NK-92 (cell line): ENCODE results near the gene CCT8L2.
"Not testable (repeated sequence)": the region's sequence is repeated elsewhere in the genome, so short reads cannot be mapped to it uniquely, and the experiment has no call there.

Experiments used
- DNase-seq: peaks from one replicate; lab custom pipeline; 2025; ENCODE audit not compliant: unreplicated experiment; lab: John Stamatoyannopoulos, UW

CCT8L2 gene

DNA sequence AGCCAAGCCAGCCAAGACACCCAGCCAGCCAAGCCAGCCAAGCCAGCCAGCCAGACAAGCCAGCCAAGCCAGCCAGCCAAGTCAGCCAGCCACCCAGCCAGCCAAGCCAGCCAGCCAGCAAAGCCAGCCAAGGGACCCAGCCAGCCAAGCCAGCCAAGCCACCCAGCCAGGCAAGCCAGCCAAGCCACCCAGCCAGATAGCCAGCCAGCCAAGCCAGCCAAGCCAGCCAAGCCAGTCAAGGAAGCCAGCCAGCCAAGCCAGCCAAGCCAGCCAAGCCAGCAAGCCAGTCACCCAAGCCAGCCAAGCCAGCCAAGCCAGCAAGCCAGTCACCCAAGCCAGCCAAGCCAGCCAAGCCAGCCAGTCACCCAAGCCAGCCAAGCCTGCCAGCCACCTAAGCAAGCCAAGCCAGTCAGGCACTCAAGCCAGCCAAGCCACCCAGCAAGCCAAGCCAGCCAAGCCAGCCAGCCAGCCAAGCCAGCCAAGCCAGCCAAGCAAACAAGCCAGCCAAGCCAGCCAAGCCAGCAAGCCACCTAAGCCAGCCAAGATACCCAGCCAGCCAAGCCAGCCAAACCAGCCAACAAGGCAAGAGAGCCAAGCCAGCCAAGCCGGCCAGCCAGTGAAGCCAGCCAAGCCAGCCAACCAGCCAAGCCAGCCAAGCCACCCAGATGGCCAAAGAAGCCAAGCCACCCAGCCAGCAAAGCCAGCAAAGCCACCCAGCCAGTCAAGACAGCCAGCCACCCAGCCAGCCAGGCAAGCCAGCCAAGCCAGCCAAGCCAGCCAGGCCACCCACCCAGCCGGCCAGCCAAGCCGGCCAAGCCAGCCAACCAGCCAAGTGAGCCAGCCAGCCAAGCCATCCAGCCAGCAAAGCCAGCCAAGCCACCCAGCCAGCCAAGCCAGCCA is 33.3 kb downstream of the CCT8L2 start:
- no peak for DNase-seq

DNA sequence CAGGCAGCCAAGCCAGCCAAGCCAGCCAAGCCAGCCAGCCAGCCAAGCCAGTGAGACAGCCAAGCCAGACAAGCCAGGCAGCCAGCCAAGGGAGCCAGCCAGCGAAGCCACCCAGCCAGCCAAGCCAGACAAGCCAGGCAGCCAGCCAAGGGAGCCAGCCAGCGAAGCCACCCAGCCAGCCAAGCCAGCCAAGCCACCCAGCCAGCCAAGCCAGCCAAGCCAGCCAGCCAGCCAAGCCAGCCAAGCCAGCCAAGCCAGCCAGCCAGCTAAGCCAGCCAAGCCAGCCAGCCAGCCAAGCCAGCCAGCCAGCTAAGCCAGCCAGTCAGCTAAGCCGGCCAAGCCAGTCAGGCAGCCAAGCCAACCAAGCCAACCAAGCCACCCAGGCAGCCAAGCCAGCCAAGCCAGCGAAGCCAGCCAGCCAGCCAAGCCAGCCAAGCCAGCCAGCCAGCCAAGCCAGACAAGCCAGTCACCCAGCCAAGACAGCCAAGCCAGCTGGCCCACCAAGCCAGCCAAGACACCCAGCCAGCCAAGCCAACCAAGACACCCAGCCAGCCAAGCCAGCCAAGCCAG is 34.1 kb downstream of the CCT8L2 start:
- not testable (repeated sequence) for DNase-seq

- DNase-seq: not testable (repeated sequence)
These were observed 35.1 kb downstream of the CCT8L2 start for GRCh38 chr22:16557511-16557910.

- DNase-seq: not testable (repeated sequence)
These were observed 37.3 kb downstream of the CCT8L2 start for GRCh38 chr22:16555077-16555994.

DNA sequence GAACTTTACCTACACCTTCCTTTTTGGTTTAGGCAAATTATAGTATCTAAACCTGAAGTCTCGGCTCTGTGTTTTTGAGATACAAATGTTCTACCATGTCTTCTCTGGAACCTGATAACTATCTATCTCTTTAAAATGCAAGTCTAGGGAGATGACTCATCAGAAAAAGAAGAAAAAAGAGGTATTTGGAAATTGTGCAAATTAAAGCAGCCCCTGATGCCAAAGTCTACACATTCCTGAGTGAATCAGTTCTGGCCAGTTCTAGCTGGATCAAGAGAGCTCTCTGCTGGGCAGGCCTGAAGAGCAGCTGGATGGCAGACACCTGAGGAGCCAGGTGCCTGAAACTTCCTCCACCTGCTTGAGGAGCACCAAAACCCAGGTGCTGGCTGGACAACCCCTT is 49.3 kb downstream of the CCT8L2 start:
- not testable (repeated sequence) for DNase-seq
